ENCODE measurements around the gene NOXRED1. TPM values are rescaled to one million over a fixed set of nuclear protein-coding genes. Genes with fewer than 3 reads are reported as not detected.

Gene NOXRED1
- total and polyA plus RNA-seq, 2 donors (not counting 1 experiment from before 2014, with no cell fraction given), result 0.42 to 1.5 TPM

DNA sequence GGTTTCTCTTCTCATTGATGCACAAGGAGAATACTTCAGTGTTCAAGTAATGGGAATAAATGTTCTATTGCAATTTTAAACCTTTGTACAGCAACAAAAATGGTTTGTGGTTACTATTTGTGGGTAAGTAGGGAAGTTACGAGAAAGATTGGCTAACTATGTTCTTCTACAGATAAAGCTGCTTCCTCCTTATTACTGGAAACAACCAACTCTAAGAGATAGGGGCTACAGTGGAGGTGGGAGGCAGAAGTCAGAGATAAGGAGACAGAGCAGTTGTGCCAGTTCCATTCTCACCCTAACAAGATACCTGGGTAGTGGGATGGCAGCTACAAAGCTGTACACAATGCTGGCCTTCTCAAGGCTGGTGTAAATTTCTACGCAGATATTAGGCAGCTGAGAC, 16.2 kb downstream of the NOXRED1 start:
- no peak overlapping the region for H3K4me3 Mint-ChIP-seq
- H3K79me2 ChIP-seq (ENCODE audit: control insufficient read depth, insufficient read depth, low read length), result no peaks in the 10 kb centered on the region
- no peak overlapping the region for H3K27ac Mint-ChIP-seq
- DNase-seq, result no peak
- no peaks in the 10 kb centered on the region for H3K27me3 ChIP-seq (replicated peaks in 1 of 4; ENCODE audit: control extremely low read depth in 1 of 4, control insufficient read depth in 3 of 4, insufficient read depth in 4 of 4, low read length in 3 of 4)
- peak overlapping the region; percentile 4 for H3K4me2 ChIP-seq (replicated peaks; ENCODE audit: low read depth, low read length, poor library complexity, severe bottlenecking)
- no peaks in the 10 kb centered on the region for H4K20me1 ChIP-seq (ENCODE audit: control insufficient read depth, insufficient read depth, low read length, poor library complexity, severe bottlenecking)
- H3K4me1 Mint-ChIP-seq, result peaks cover 10% of the 10 kb centered on the region
- ChIA-PET CTCF (interaction anchor here (1.2 to 3.4 kb wide), 2 partner anchors 92 to 103 kb away, joined by 3 to 11 read pairs; no protein-coding TSS in a partner anchor), POLR2A (interaction anchor here (0.7 kb wide), 1 partner anchor 223 kb away, joined by 10 read pairs; no protein-coding TSS in a partner anchor)
- TF ChIP-seq, protein P1, sequence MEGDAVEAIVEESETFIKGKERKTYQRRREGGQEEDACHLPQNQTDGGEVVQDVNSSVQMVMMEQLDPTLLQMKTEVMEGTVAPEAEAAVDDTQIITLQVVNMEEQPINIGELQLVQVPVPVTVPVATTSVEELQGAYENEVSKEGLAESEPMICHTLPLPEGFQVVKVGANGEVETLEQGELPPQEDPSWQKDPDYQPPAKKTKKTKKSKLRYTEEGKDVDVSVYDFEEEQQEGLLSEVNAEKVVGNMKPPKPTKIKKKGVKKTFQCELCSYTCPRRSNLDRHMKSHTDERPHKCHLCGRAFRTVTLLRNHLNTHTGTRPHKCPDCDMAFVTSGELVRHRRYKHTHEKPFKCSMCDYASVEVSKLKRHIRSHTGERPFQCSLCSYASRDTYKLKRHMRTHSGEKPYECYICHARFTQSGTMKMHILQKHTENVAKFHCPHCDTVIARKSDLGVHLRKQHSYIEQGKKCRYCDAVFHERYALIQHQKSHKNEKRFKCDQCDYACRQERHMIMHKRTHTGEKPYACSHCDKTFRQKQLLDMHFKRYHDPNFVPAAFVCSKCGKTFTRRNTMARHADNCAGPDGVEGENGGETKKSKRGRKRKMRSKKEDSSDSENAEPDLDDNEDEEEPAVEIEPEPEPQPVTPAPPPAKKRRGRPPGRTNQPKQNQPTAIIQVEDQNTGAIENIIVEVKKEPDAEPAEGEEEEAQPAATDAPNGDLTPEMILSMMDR (IDR thresholded peaks at IDR 0.05), result no peak
- TF ChIP-seq EZH2 (IDR thresholded peaks at IDR 0.05; ENCODE audit: borderline replicate concordance, insufficient read depth, low read depth, low read length, poor library complexity, severe bottlenecking), result no peak
- H3K27ac ChIP-seq (ENCODE audit: low read length in 2 of 2), result no peak overlapping the region
- no peaks in the 10 kb centered on the region for H3K9me3 Mint-ChIP-seq (ENCODE audit: insufficient read depth)
- peak overlapping the region; percentile 14 for H2AFZ ChIP-seq (ENCODE audit: insufficient read depth, low read depth, low read length, poor library complexity, severe bottlenecking)
- no peak for ATAC-seq (ENCODE audit: low read depth)
- H3K9ac ChIP-seq (ENCODE audit: low read length), result no peak overlapping the region
- intact Hi-C loops (cut with micrococcal nuclease), result no loop called here
- H3K36me3 ChIP-seq (replicated peaks in 1 of 2; ENCODE audit: control extremely low read depth in 1 of 2, control insufficient read depth in 1 of 2, extremely low read depth in 1 of 2, insufficient read depth in 2 of 2, low read length in 1 of 2), result no peaks in the 10 kb centered on the region
- H3K9me3 ChIP-seq (ENCODE audit: control extremely low read depth in 1 of 3, control insufficient read depth in 2 of 3, insufficient read depth in 1 of 3, low read length in 2 of 3), result no peaks in the 10 kb centered on the region
- H3K27me3 Mint-ChIP-seq, result no peaks in the 10 kb centered on the region
- peaks cover 3 to 5% of the 10 kb centered on the region in 2 donors for H3K4me1 ChIP-seq (ENCODE audit: control insufficient read depth in 2 of 2, insufficient read depth in 2 of 2, low read length in 2 of 2)
- H3K4me3 ChIP-seq (ENCODE audit: control extremely low read depth in 1 of 5, extremely low read depth in 1 of 5, insufficient read depth in 1 of 5, low read depth in 2 of 5, low read length in 4 of 5), result no peak overlapping the region
- 33% methylated on average over 1 of the region's 2 CpGs for WGBS (ENCODE audit: insufficient coverage)

DNA sequence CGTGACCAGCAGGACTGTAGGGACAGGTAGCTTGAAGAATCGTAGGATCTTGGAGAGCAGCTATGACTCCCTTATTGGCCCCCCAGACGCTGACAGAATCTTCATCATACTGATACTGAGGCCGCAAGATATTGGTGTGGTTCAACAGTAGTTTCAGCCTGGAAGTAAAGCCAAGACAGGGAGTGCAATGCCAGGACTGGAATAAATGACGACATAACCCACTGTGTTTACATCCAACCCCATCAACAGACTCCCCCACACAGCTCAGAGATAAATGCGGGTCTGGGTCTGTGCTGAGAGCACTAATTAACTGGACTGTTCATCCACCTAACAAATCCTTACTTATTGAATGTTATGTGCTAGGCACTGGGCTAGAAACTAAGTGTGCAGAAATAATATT, 16.6 kb downstream of the NOXRED1 start:
- H3K27ac Mint-ChIP-seq, result no peak overlapping the region
- H3K27ac ChIP-seq (ENCODE audit: low read length in 2 of 2), result no peak overlapping the region
- no peaks in the 10 kb centered on the region for H3K27me3 ChIP-seq (replicated peaks in 1 of 4; ENCODE audit: control extremely low read depth in 1 of 4, control insufficient read depth in 3 of 4, insufficient read depth in 4 of 4, low read length in 3 of 4)
- 47% methylated on average over 3 of the region's 6 CpGs for WGBS (ENCODE audit: insufficient coverage)
- no peaks in the 10 kb centered on the region for H4K20me1 ChIP-seq (ENCODE audit: control insufficient read depth, insufficient read depth, low read length, poor library complexity, severe bottlenecking)
- H3K9me3 ChIP-seq (ENCODE audit: control extremely low read depth in 1 of 3, control insufficient read depth in 2 of 3, insufficient read depth in 1 of 3, low read length in 2 of 3), result no peaks in the 10 kb centered on the region
- no peaks in the 10 kb centered on the region for H3K79me2 ChIP-seq (ENCODE audit: control insufficient read depth, insufficient read depth, low read length)
- TF ChIP-seq, protein P1 (IDR thresholded peaks at IDR 0.05), result no peak
- no peak for TF ChIP-seq EZH2 (IDR thresholded peaks at IDR 0.05; ENCODE audit: borderline replicate concordance, insufficient read depth, low read depth, low read length, poor library complexity, severe bottlenecking)
- H3K4me1 Mint-ChIP-seq, result peaks cover 11% of the 10 kb centered on the region
- ChIA-PET CTCF (interaction anchor here (1.2 to 3.4 kb wide), 2 partner anchors 91 to 102 kb away, joined by 3 to 11 read pairs; no protein-coding TSS in a partner anchor), POLR2A (no interaction called here)
- no peak overlapping the region for H3K9ac ChIP-seq (ENCODE audit: low read length)
- H2AFZ ChIP-seq (ENCODE audit: insufficient read depth, low read depth, low read length, poor library complexity, severe bottlenecking), result peak overlapping the region; percentile 14
- H3K9me3 Mint-ChIP-seq (ENCODE audit: insufficient read depth), result no peaks in the 10 kb centered on the region
- no peak overlapping the region for H3K4me3 ChIP-seq (ENCODE audit: control extremely low read depth in 1 of 5, extremely low read depth in 1 of 5, insufficient read depth in 1 of 5, low read depth in 2 of 5, low read length in 4 of 5)
- intact Hi-C loops (cut with micrococcal nuclease), result no loop called here
- no peaks in the 10 kb centered on the region for H3K36me3 ChIP-seq (replicated peaks in 1 of 2; ENCODE audit: control extremely low read depth in 1 of 2, control insufficient read depth in 1 of 2, extremely low read depth in 1 of 2, insufficient read depth in 2 of 2, low read length in 1 of 2)
- ATAC-seq (ENCODE audit: low read depth) (no peak), DNase-seq (no peak)
- no peaks in the 10 kb centered on the region for H3K27me3 Mint-ChIP-seq
- no peak overlapping the region for H3K4me2 ChIP-seq (replicated peaks; ENCODE audit: low read depth, low read length, poor library complexity, severe bottlenecking)
- no peak overlapping the region for H3K4me3 Mint-ChIP-seq
- H3K4me1 ChIP-seq (ENCODE audit: control insufficient read depth in 2 of 2, insufficient read depth in 2 of 2, low read length in 2 of 2), result peaks cover 3 to 5% of the 10 kb centered on the region in 2 donors

All from B cell (primary cell).